GM06990 (cell line): ENCODE data around the gene RFX7.

Experiments
- DNase-seq: peaks from one replicate; pipeline ENCODE4 v3.0.0-alpha.2; 2011; ENCODE audit not compliant: insufficient read length; ENCODE audit errors: extremely low read depth
- H3K27me3 ChIP-seq: replicated peaks from 2 replicates; pipeline ENCODE4 v1.6.0; 2011; ENCODE audit warnings: low read length; ENCODE audit not compliant: control insufficient read depth, insufficient read depth
- H3K36me3 ChIP-seq: 2 replicates; pipeline ENCODE4 v1.5.1; 2011; ENCODE audit warnings: low read length; ENCODE audit not compliant: control insufficient read depth, insufficient read depth
- H3K4me3 ChIP-seq: replicated peaks from 2 replicates; pipeline ENCODE4 v1.5.1; 2011; ENCODE audit warnings: low read depth, mild to moderate bottlenecking, control low read depth, low read length
- CTCF ChIP-seq: IDR thresholded peaks from 2 replicates; pipeline ENCODE4 v1.5.1; 2011; ENCODE audit warnings: low read length, control low read depth, mild to moderate bottlenecking, inconsistent platforms; ENCODE audit not compliant: insufficient read depth, poor library complexity, severe bottlenecking

The RFX7 gene

GRCh38 chr15:56082263-56082761 lies 161.4 kb downstream of the RFX7 start:
- H3K36me3 ChIP-seq: no peaks in the 10 kb centered on the region
- no peak for DNase-seq
- no peaks in the 10 kb centered on the region for H3K27me3 ChIP-seq
- H3K4me3 ChIP-seq: no peak overlapping the region
- TF ChIP-seq CTCF: no peak

- no peak for TF ChIP-seq CTCF
- no peak for DNase-seq
- Histone ChIP-seq H3K27me3 (no peaks in the 10 kb centered on the region), H3K4me3 (no peak overlapping the region), H3K36me3 (no peaks in the 10 kb centered on the region)
Measured at GRCh38 chr15:56077081-56077480, 166.6 kb downstream of the RFX7 start.

- no peak for TF ChIP-seq CTCF
- H3K36me3 ChIP-seq: no peaks in the 10 kb centered on the region
- DNase-seq: no peak
- no peaks in the 10 kb centered on the region for H3K27me3 ChIP-seq
- H3K4me3 ChIP-seq: no peak overlapping the region
Measured at GRCh38 chr15:56076640-56077039, 167.0 kb downstream of the RFX7 start.

GRCh38 chr15:56074481-56075265 lies 169.0 kb downstream of the RFX7 start:
- no peak for TF ChIP-seq CTCF
- no peaks in the 10 kb centered on the region for H3K27me3 ChIP-seq
- no peak overlapping the region for H3K4me3 ChIP-seq
- no peak for DNase-seq
- no peaks in the 10 kb centered on the region for H3K36me3 ChIP-seq

- no peak for DNase-seq
- H3K36me3 ChIP-seq: no peaks in the 10 kb centered on the region
- no peak overlapping the region for H3K4me3 ChIP-seq
- H3K27me3 ChIP-seq: no peaks in the 10 kb centered on the region
- TF ChIP-seq CTCF: no peak
Measured at GRCh38 chr15:56064152-56064551, 179.5 kb downstream of the RFX7 start.
